Thyroid gland (tissue), 4 donors: Measurements from ENCODE around the gene KCNQ4. TPM values are rescaled to one million over a fixed set of nuclear protein-coding genes. Genes with fewer than 3 reads are reported as not detected.
A peak's percentile ranks its signal among the peaks of the same experiment; 100 is the strongest.

Source experiments
- DNase-seq, 2 donors: peaks; one replicate each; pipeline ENCODE4 v3.0.0-alpha.2; 2019
- H3K27ac ChIP-seq, 3 donors: fragments of 200-600 bp; sonication (generic); 1 replicate in 2 of 3; 2 replicates in 1 of 3; pipeline ENCODE4 v1.5.1; 2016 to 2019; ENCODE audit warnings: mild to moderate bottlenecking in 1 of 3, moderate library complexity in 1 of 3
- H3K27me3 ChIP-seq: fragments of 200-600 bp; sonication (generic); one replicate; pipeline ENCODE4 v1.5.1; 2019
- H3K36me3 ChIP-seq, 2 donors: fragments of 200-600 bp; sonication (generic); one replicate each; pipeline ENCODE4 v1.5.1; 2016 to 2019
- H3K4me1 ChIP-seq, 2 donors: fragments of 200-600 bp; sonication (generic); one replicate each; pipeline ENCODE4 v1.5.1; 2017 to 2019
- H3K4me3 ChIP-seq, 3 donors: fragments of 200-600 bp; sonication (generic); replicated peaks in 1 of 3; 1 replicate in 2 of 3; 2 replicates in 1 of 3; pipeline ENCODE4 v1.5.1; 2016; ENCODE audit warnings: mild to moderate bottlenecking in 1 of 3
- H3K9me3 ChIP-seq: fragments of 200-600 bp; sonication (generic); one replicate; pipeline ENCODE4 v1.5.1; 2017
- CTCF ChIP-seq, 6 experiments: fragments of 200-600 bp in 3 of 6; fragments of 450-650 bp in 3 of 6; sonication (generic) in 3 of 6; IDR thresholded peaks; one replicate each; pipeline ENCODE4 v1.5.1; 2016 to 2019; ENCODE audit warnings: antibody characterized with exemption in 6 of 6, mild to moderate bottlenecking in 2 of 6, inconsistent platforms in 1 of 6, moderate library complexity in 1 of 6
- POLR2A ChIP-seq, 2 donors: fragments of 450-650 bp; IDR thresholded peaks; one replicate each; pipeline ENCODE4 v1.6.1; 2017; ENCODE audit warnings: antibody characterized with exemption in 2 of 2, mild to moderate bottlenecking in 2 of 2, moderate library complexity in 1 of 2
- WGBS, 2 donors: methylation state at CpG; one replicate each; pipeline ENCODE4 v1.1.5; 2017; 5-methylcytosine and 5-hydroxymethylcytosine counted together
- intact Hi-C: fragments of 100-400 bp; cut with DNase I; formaldehyde crosslinking; loops from one replicate; pipeline ENCODE4 v1.15.1; 2023
- total RNA-seq, 4 donors: library from RNA; depleted of rRNA; stranded (reverse); fragments of >200 nt; gene quantifications; one replicate each; pipeline ENCODE4 v1.2.3, GENCODE V29; 2016

The KCNQ4 gene
- total RNA-seq, 4 donors from 2014 or later, result 0.11 to 1.1 (median 0.40) TPM

GRCh38 chr1:40823983-40824382 is 40.4 kb downstream of the KCNQ4 start:
- Histone ChIP-seq H3K4me1 (peaks cover 3 to 7% of the 10 kb centered on the region in 2 donors), H3K9me3 (no peaks in the 10 kb centered on the region), H3K27ac (no peak overlapping the region), H3K4me3 (no peak overlapping the region), H3K27me3 (no peaks in the 10 kb centered on the region), H3K36me3 (no peaks in the 10 kb centered on the region)
- intact Hi-C loops, result no loop called here
- DNase-seq, result no peak
- no peak for TF ChIP-seq CTCF (IDR thresholded peaks at IDR 0.05)
- TF ChIP-seq POLR2A (IDR thresholded peaks at IDR 0.05), result no peak
- WGBS, 2 donors, result 93 to 95% methylated on average over 6 to 14 of the region's 17 CpGs

GRCh38 chr1:40824591-40825434 is 41.2 kb downstream of the KCNQ4 start:
- DNase-seq, result no peak
- Histone ChIP-seq H3K4me3 (no peak overlapping the region), H3K27ac (no peak overlapping the region), H3K36me3 (no peaks in the 10 kb centered on the region), H3K27me3 (no peaks in the 10 kb centered on the region), H3K9me3 (no peaks in the 10 kb centered on the region), H3K4me1 (peaks cover 3 to 7% of the 10 kb centered on the region in 2 donors)
- TF ChIP-seq POLR2A (IDR thresholded peaks at IDR 0.05) (no peak), CTCF (IDR thresholded peaks at IDR 0.05) (no peak)
- 72% methylated on average over 18 of the region's 18 CpGs for WGBS, 2 donors
- intact Hi-C loops, result no loop called here

- Histone ChIP-seq H3K4me3 (no peak overlapping the region), H3K27ac (no peak overlapping the region), H3K36me3 (no peaks in the 10 kb centered on the region), H3K9me3 (no peaks in the 10 kb centered on the region), H3K27me3 (no peaks in the 10 kb centered on the region), H3K4me1 (peaks cover 3 to 7% of the 10 kb centered on the region in 2 donors)
- peak; percentile 27 to 35 for DNase-seq
- 83 to 86% methylated on average over 1 of the region's 3 CpGs for WGBS, 2 donors
- TF ChIP-seq CTCF (IDR thresholded peaks at IDR 0.05), result no peak
- TF ChIP-seq POLR2A (IDR thresholded peaks at IDR 0.05), result no peak
- intact Hi-C loops, result no loop called here
Observed at GRCh38 chr1:40825435-40825788, 41.8 kb downstream of the KCNQ4 start.

- no peak overlapping the region for H3K27ac ChIP-seq
- H3K27me3 ChIP-seq, result no peaks in the 10 kb centered on the region
- no peak for DNase-seq
- intact Hi-C loops, result no loop called here
- H3K4me1 ChIP-seq, result peaks cover 3 to 7% of the 10 kb centered on the region in 2 donors
- 0 to 36% methylated on average over 1 to 4 of the region's 5 CpGs for WGBS, 2 donors
- no peaks in the 10 kb centered on the region for H3K9me3 ChIP-seq
- no peak overlapping the region for H3K4me3 ChIP-seq
- TF ChIP-seq POLR2A (IDR thresholded peaks at IDR 0.05) (no peak), CTCF (IDR thresholded peaks at IDR 0.05) (no peak)
- H3K36me3 ChIP-seq, result no peaks in the 10 kb centered on the region
Observed at GRCh38 chr1:40825996-40826395, 42.4 kb downstream of the KCNQ4 start.

- WGBS, 2 donors, result 88 to 89% methylated on average over 13 of the region's 14 CpGs
- TF ChIP-seq CTCF (IDR thresholded peaks at IDR 0.05), result no peak
- TF ChIP-seq POLR2A (IDR thresholded peaks at IDR 0.05), result no peak
- H3K4me3 ChIP-seq, result no peak overlapping the region
- peaks cover 3 to 7% of the 10 kb centered on the region in 2 donors for H3K4me1 ChIP-seq
- H3K27me3 ChIP-seq, result no peaks in the 10 kb centered on the region
- intact Hi-C loops, result no loop called here
- no peaks in the 10 kb centered on the region for H3K36me3 ChIP-seq
- DNase-seq, result no peak
- H3K27ac ChIP-seq, result no peak overlapping the region
- no peaks in the 10 kb centered on the region for H3K9me3 ChIP-seq
Observed at GRCh38 chr1:40829631-40830245, 46.2 kb downstream of the KCNQ4 start.
